ENCODE data around the gene EXOC4.
"Not testable (repeated sequence)": the region's sequence is repeated elsewhere in the genome, so short reads cannot be mapped to it uniquely, and the experiment has no call there.

Gene EXOC4

GRCh38 chr7:133315332-133316040 is 62.6 kb downstream of the EXOC4 start:
- no peak for DNase-seq (ENCODE audit: low read depth)

GRCh38 chr7:133319842-133320241 is 67.0 kb downstream of the EXOC4 start:
- DNase-seq (ENCODE audit: low read depth): no peak

GRCh38 chr7:133320891-133321290 is 68.0 kb downstream of the EXOC4 start:
- DNase-seq (ENCODE audit: low read depth): no peak

GRCh38 chr7:133321366-133321765 is 68.5 kb downstream of the EXOC4 start:
- DNase-seq (ENCODE audit: low read depth): not testable (repeated sequence)

GRCh38 chr7:133326745-133327144 is 73.9 kb downstream of the EXOC4 start:
- not testable (repeated sequence) for DNase-seq (ENCODE audit: low read depth)

- not testable (repeated sequence) for DNase-seq (ENCODE audit: low read depth)
These were observed 75.1 kb downstream of the EXOC4 start for GRCh38 chr7:133328021-133328420.

- no peak for DNase-seq (ENCODE audit: low read depth)
These were observed 77.2 kb downstream of the EXOC4 start for GRCh38 chr7:133330085-133330484.

GRCh38 chr7:133331861-133332260 is 79.0 kb downstream of the EXOC4 start:
- no peak for DNase-seq (ENCODE audit: low read depth)

GRCh38 chr7:133339772-133340171 is 86.9 kb downstream of the EXOC4 start:
- no peak for DNase-seq (ENCODE audit: low read depth)

- DNase-seq (ENCODE audit: low read depth): no peak
These were observed 91.4 kb downstream of the EXOC4 start for GRCh38 chr7:133344275-133344674.

- no peak for DNase-seq (ENCODE audit: low read depth)
These were observed 93.0 kb downstream of the EXOC4 start for GRCh38 chr7:133345690-133346421.

GRCh38 chr7:133348250-133348649 is 95.4 kb downstream of the EXOC4 start:
- no peak for DNase-seq (ENCODE audit: low read depth)

GRCh38 chr7:133349101-133349500 is 96.2 kb downstream of the EXOC4 start:
- no peak for DNase-seq (ENCODE audit: low read depth)

GRCh38 chr7:133352430-133352829 is 99.6 kb downstream of the EXOC4 start:
- DNase-seq (ENCODE audit: low read depth): no peak

- no peak for DNase-seq (ENCODE audit: low read depth)
These were observed 100.9 kb downstream of the EXOC4 start for GRCh38 chr7:133353775-133354174.

- no peak for DNase-seq (ENCODE audit: low read depth)
These were observed 101.9 kb downstream of the EXOC4 start for GRCh38 chr7:133354546-133355324.

- DNase-seq (ENCODE audit: low read depth): peak; percentile 37
These were observed 102.4 kb downstream of the EXOC4 start for GRCh38 chr7:133355325-133355708.

GRCh38 chr7:133355822-133356221 is 102.9 kb downstream of the EXOC4 start:
- DNase-seq (ENCODE audit: low read depth): no peak

- no peak for DNase-seq (ENCODE audit: low read depth)
These were observed 105.8 kb downstream of the EXOC4 start for GRCh38 chr7:133358708-133359107.

GRCh38 chr7:133359449-133359848 is 106.6 kb downstream of the EXOC4 start:
- no peak for DNase-seq (ENCODE audit: low read depth)

- DNase-seq (ENCODE audit: low read depth): no peak
These were observed 107.3 kb downstream of the EXOC4 start for GRCh38 chr7:133360201-133360600.

- DNase-seq (ENCODE audit: low read depth): no peak
These were observed 108.9 kb downstream of the EXOC4 start for GRCh38 chr7:133361806-133362205.
